Stomach (tissue), 4 donors: Measurements from ENCODE around the gene EHMT1.

ENCODE experiments used
- EP300 ChIP-seq: sonication (generic); formaldehyde crosslinking; IDR thresholded peaks from one replicate; pipeline ENCODE4 v1.6.1; 2017; ENCODE audit warnings: antibody characterized with exemption
- POLR2A ChIP-seq, 4 donors: fragments of 450-650 bp; IDR thresholded peaks; one replicate each; pipeline ENCODE4 v1.6.1; 2016; ENCODE audit warnings: antibody characterized with exemption in 4 of 4, control low read depth in 2 of 4, mild to moderate bottlenecking in 1 of 4, moderate library complexity in 1 of 4
- TF ChIP-seq, protein P1 (sequence below), 7 experiments: fragments of 450-650 bp in 4 of 7; fragments of 200-600 bp in 3 of 7; sonication (generic) in 3 of 7; IDR thresholded peaks; one replicate each; pipeline ENCODE4 v1.5.1; 2016 to 2019; ENCODE audit warnings: antibody characterized with exemption in 7 of 7, control low read depth in 2 of 7, mild to moderate bottlenecking in 1 of 7

GRCh38 chr9:137671721-137672120 is 52.9 kb downstream of the EHMT1 start:
- TF ChIP-seq EP300 (no peak), POLR2A (IDR thresholded peaks at IDR 0.05) (no peak)
- TF ChIP-seq, protein P1, sequence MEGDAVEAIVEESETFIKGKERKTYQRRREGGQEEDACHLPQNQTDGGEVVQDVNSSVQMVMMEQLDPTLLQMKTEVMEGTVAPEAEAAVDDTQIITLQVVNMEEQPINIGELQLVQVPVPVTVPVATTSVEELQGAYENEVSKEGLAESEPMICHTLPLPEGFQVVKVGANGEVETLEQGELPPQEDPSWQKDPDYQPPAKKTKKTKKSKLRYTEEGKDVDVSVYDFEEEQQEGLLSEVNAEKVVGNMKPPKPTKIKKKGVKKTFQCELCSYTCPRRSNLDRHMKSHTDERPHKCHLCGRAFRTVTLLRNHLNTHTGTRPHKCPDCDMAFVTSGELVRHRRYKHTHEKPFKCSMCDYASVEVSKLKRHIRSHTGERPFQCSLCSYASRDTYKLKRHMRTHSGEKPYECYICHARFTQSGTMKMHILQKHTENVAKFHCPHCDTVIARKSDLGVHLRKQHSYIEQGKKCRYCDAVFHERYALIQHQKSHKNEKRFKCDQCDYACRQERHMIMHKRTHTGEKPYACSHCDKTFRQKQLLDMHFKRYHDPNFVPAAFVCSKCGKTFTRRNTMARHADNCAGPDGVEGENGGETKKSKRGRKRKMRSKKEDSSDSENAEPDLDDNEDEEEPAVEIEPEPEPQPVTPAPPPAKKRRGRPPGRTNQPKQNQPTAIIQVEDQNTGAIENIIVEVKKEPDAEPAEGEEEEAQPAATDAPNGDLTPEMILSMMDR (IDR thresholded peaks at IDR 0.05), result no peak
